Endothelial cell of umbilical vein (primary cell): ENCODE results near the gene PXMP4. TPM values are rescaled to one million over a fixed set of nuclear protein-coding genes. Genes with fewer than 3 reads are reported as not detected.

Experiments used
- BruUV-seq: library from RNA; stranded (reverse); fragments of 400-500 nt; replicated peaks from 2 replicates; lab custom pipeline; 2021; lab: Mats Ljungman, UMichigan
- CTCF ChIA-PET: fragments of 300-600, 350-600 bp; sonication (Branson Sonifier 250); formaldehyde crosslinking; loops from one replicate; lab custom pipeline; 2021; ENCODE audit warnings: antibody characterized with exemption, inconsistent platforms; lab: Charles Lee
- POLR2A ChIA-PET: fragments of 300-600, 350-600 bp; sonication (Branson Sonifier 250); formaldehyde crosslinking; loops from one replicate; lab custom pipeline; 2021; ENCODE audit warnings: antibody characterized with exemption, inconsistent platforms; lab: Charles Lee
- DNase-seq: peaks from one replicate; pipeline ENCODE4 v3.0.0-alpha.2; 2011; ENCODE audit warnings: low read depth, low spot score
- FAIRE-seq: peaks from 2 replicates; lab custom pipeline; 2011; peaks lifted over from hg19 to GRCh38; lab: Jason Lieb, UNC
- H2AFZ ChIP-seq: 2 replicates; pipeline ENCODE4 v1.6.0; 2012; ENCODE audit warnings: low read depth, low read length, control low read depth, inconsistent platforms
- H3K27ac ChIP-seq: 2 replicates; pipeline ENCODE4 v1.5.1; 2011; ENCODE audit warnings: low read depth, mild to moderate bottlenecking, control low read depth, low read length, moderate library complexity; ENCODE audit not compliant: insufficient read depth
- H3K27me3 ChIP-seq, 2 experiments: 2 replicates each; pipeline versions ENCODE4 v1.6.0 to v1.6.1; 2011; ENCODE audit warnings: low read length in 2 of 2, mixed read lengths in 1 of 2; ENCODE audit not compliant: control insufficient read depth in 2 of 2, insufficient read depth in 2 of 2
- H3K36me3 ChIP-seq, 2 experiments: 2 replicates in 1 of 2; 3 replicates in 1 of 2; pipeline ENCODE4 v1.5.1; 2011; ENCODE audit warnings: low read length in 2 of 2, mild to moderate bottlenecking in 1 of 2, moderate library complexity in 1 of 2; ENCODE audit not compliant: control insufficient read depth in 2 of 2, insufficient read depth in 2 of 2; ENCODE audit errors: extremely low read depth in 1 of 2
- H3K4me1 ChIP-seq: 3 replicates; pipeline ENCODE4 v1.5.1; 2011; ENCODE audit warnings: mild to moderate bottlenecking, low read length; ENCODE audit not compliant: control insufficient read depth, insufficient read depth; ENCODE audit errors: extremely low read depth
- H3K4me2 ChIP-seq: 2 replicates; pipeline ENCODE4 v1.6.1; 2011; ENCODE audit warnings: low read length, control low read depth, mixed read lengths; ENCODE audit not compliant: insufficient read depth
- H3K4me3 ChIP-seq, 3 experiments: fragments of 200-600 bp in 1 of 3; sonication (generic), shearing (Covaris generic) in 1 of 3; replicated peaks in 1 of 3; 2 replicates each; pipeline ENCODE4 v1.5.1; 2011 to 2016; ENCODE audit warnings: control low read depth in 3 of 3, low read length in 3 of 3, mild to moderate bottlenecking in 2 of 3, inconsistent platforms in 1 of 3, low read depth in 1 of 3, moderate library complexity in 1 of 3; ENCODE audit not compliant: insufficient read depth in 1 of 3
- H3K79me2 ChIP-seq: 2 replicates; pipeline ENCODE4 v1.6.0; 2012; ENCODE audit warnings: low read length, inconsistent platforms; ENCODE audit not compliant: control insufficient read depth, insufficient read depth
- H3K9ac ChIP-seq: replicated peaks from 2 replicates; pipeline ENCODE3; 2011; ENCODE audit warnings: low read length, control low read depth; ENCODE audit not compliant: insufficient read depth; ENCODE audit errors: extremely low read depth
- H3K9me1 ChIP-seq: replicated peaks from 3 replicates; pipeline ENCODE4 v1.6.0; 2011; ENCODE audit warnings: mild to moderate bottlenecking, low read length; ENCODE audit not compliant: control insufficient read depth, insufficient read depth; ENCODE audit errors: extremely low read depth
- H3K9me3 ChIP-seq: replicated peaks from 2 replicates; pipeline ENCODE4 v1.5.1; 2012; ENCODE audit warnings: low read length, inconsistent platforms; ENCODE audit not compliant: control insufficient read depth, insufficient read depth
- H4K20me1 ChIP-seq: replicated peaks from 2 replicates; pipeline ENCODE3; 2011; ENCODE audit warnings: mild to moderate bottlenecking, low read length; ENCODE audit not compliant: control insufficient read depth, insufficient read depth; ENCODE audit errors: extremely low read depth
- CTCF ChIP-seq, 2 donors: IDR thresholded peaks; 1 replicate in 1 of 2; 2 replicates in 1 of 2; pipeline ENCODE4 v1.5.1; 2011; ENCODE audit warnings: low read length in 2 of 2, mild to moderate bottlenecking in 2 of 2, moderate library complexity in 2 of 2, control low read depth in 1 of 2, inconsistent platforms in 1 of 2, low read depth in 1 of 2; ENCODE audit not compliant: insufficient read depth in 1 of 2; ENCODE audit errors: extremely low read depth in 1 of 2
- EZH2 ChIP-seq: IDR thresholded peaks from 2 replicates; pipeline ENCODE4 v1.6.1; 2012; ENCODE audit warnings: borderline replicate concordance, low read depth, mild to moderate bottlenecking, moderate library complexity, low read length, inconsistent platforms; ENCODE audit not compliant: severe bottlenecking
- FOS ChIP-seq: IDR thresholded peaks from 2 replicates; pipeline ENCODE4 v1.6.1; 2011; ENCODE audit warnings: mild to moderate bottlenecking, low read length, moderate library complexity, borderline replicate concordance; ENCODE audit not compliant: insufficient read depth
- GATA2 ChIP-seq: IDR thresholded peaks from 2 replicates; pipeline ENCODE4 v1.7.0; 2011; ENCODE audit warnings: low read depth, mild to moderate bottlenecking, moderate library complexity, mixed read lengths, low read length; ENCODE audit not compliant: insufficient read length, insufficient read depth
- JUN ChIP-seq: IDR thresholded peaks from 2 replicates; pipeline ENCODE4 v1.6.1; 2011; ENCODE audit warnings: borderline replicate concordance, low read depth; ENCODE audit not compliant: insufficient read length, insufficient read depth
- MYC ChIP-seq: IDR thresholded peaks from one replicate; pipeline ENCODE4 v1.6.1; 2011; ENCODE audit warnings: mild to moderate bottlenecking, low read depth, low read length
- POLR2A ChIP-seq: IDR thresholded peaks from 2 replicates; pipeline ENCODE4 v1.6.1; 2012; ENCODE audit warnings: low read depth, mild to moderate bottlenecking, control low read depth, low read length
- POLR2AphosphoS5 ChIP-seq: IDR thresholded peaks from 2 replicates; pipeline ENCODE4 v1.6.1; 2012; ENCODE audit warnings: low read depth, mild to moderate bottlenecking, control low read depth, low read length, moderate library complexity; ENCODE audit not compliant: insufficient read depth
- dilution Hi-C: fragments of 300-500 bp; cut with MboI; formaldehyde crosslinking; loops from one replicate; pipeline ENCODE4 v1.15.0; 2019; ENCODE audit warnings: low sequenced_read_pairs; ENCODE audit not compliant: extremely low pct_ligation_motif_present
- intact Hi-C: fragments of 100-400 bp; cut with micrococcal nuclease; formaldehyde crosslinking; loops from one replicate; pipeline ENCODE4 v1.10.0; 2022
- polyA plus RNA-seq, 4 experiments: library from polyadenylated mRNA; depleted of rRNA in 3 of 4; stranded (reverse) in 3 of 4; unstranded in 1 of 4; fragments of >200 nt; gene quantifications; 2 replicates each; pipeline versions ENCODE4 v1.2.1 to v1.2.3, GENCODE V29; 2011 to 2012; ENCODE audit warnings: missing spikeins in 1 of 4
- total RNA-seq: library from RNA; stranded (reverse); gene quantifications from 2 replicates; pipeline ENCODE4 v1.2.3, GENCODE V29; 2021
- TF ChIP-seq, protein P1 (sequence below): IDR thresholded peaks from 2 replicates; pipeline ENCODE4 v1.6.1; 2011; ENCODE audit not compliant: insufficient read depth, insufficient read length

The PXMP4 gene
- total and polyA plus RNA-seq, 2 donors (not counting 3 experiments of a cell fraction or from before 2014, with no cell fraction given), result 6.9 to 8.5 TPM

DNA sequence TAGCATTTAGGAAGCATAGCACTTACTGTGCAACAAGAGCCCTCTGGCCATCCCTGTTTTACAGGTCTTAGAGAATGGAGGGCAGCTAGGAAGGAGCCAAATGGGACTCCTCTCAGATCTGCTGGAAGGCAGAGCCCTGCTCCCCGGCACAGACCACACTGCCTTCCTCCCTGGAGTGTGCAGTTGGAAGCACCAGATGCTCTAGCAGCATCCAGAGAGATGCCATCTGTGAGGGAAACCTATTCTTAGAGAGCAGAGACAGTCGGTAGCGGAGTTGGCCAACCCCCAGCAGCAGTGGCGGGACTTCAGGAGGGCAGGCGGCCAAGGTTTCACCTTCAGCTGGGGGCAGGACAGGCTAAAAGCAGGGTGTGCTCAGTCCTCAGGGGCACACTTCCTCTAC is 17.2 kb downstream of the PXMP4 start:
- ChIA-PET POLR2A (no interaction called here), CTCF (no interaction called here)
- H3K4me1 ChIP-seq, result no peaks in the 10 kb centered on the region
- no peak overlapping the region for H2AFZ ChIP-seq
- intact Hi-C loops, result no loop called here
- no peaks in the 10 kb centered on the region for H3K9me3 ChIP-seq
- H4K20me1 ChIP-seq, result no peaks in the 10 kb centered on the region
- no TSS peak for BruUV-seq
- no peak overlapping the region for H3K27ac ChIP-seq
- DNase-seq (no peak), FAIRE-seq (no peak)
- no peaks in the 10 kb centered on the region for H3K9me1 ChIP-seq
- H3K4me2 ChIP-seq, result no peak overlapping the region
- no peaks in the 10 kb centered on the region for H3K79me2 ChIP-seq
- no peaks in the 10 kb centered on the region for H3K36me3 ChIP-seq
- no peak overlapping the region for H3K4me3 ChIP-seq
- dilution Hi-C loops, result no loop called here
- no peaks in the 10 kb centered on the region for H3K27me3 ChIP-seq
- H3K9ac ChIP-seq, result no peak overlapping the region
- TF ChIP-seq JUN, result no peak
- TF ChIP-seq FOS, result no peak
- no peak for TF ChIP-seq CTCF (IDR thresholded peaks at IDR 0.05; ENCODE audit: extremely low read depth in 1 of 2, insufficient read depth in 1 of 2, low read depth in 1 of 2, low read length in 2 of 2)
- TF ChIP-seq MYC, result no peak
- no peak for TF ChIP-seq GATA2
- TF ChIP-seq EZH2, result no peak
- TF ChIP-seq, protein P1, sequence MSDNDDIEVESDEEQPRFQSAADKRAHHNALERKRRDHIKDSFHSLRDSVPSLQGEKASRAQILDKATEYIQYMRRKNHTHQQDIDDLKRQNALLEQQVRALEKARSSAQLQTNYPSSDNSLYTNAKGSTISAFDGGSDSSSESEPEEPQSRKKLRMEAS, result no peak
- no peak for TF ChIP-seq POLR2AphosphoS5
- no peak for TF ChIP-seq POLR2A
